HG02588 (cell line): Measurements from ENCODE around the gene DDX43.
"Not testable (repeated sequence)": the region's sequence is repeated elsewhere in the genome, so short reads cannot be mapped to it uniquely, and the experiment has no call there.

ENCODE experiments used
- ATAC-seq: cut with Tn5 transposase; IDR thresholded peaks from one replicate; pipeline ENCODE4 v1.9.1; 2021; ENCODE audit warnings: mild to moderate bottlenecking, moderate library complexity; ENCODE audit not compliant: unreplicated experiment

The DDX43 gene

GRCh38 chr6:73388800-73389512 lies 5.7 kb upstream of the DDX43 start:
- ATAC-seq: peak; percentile 81

GRCh38 chr6:73389854-73390253 lies 4.8 kb upstream of the DDX43 start:
- no peak for ATAC-seq

- ATAC-seq: no peak
Measured at GRCh38 chr6:73391675-73392074, 3.0 kb upstream of the DDX43 start.

- ATAC-seq: not testable (repeated sequence)
Measured at GRCh38 chr6:73392188-73392587, 2.4 kb upstream of the DDX43 start.

- ATAC-seq: no peak
Measured at GRCh38 chr6:73393278-73393677, 1.4 kb upstream of the DDX43 start.

GRCh38 chr6:73395875-73396274 lies 1.2 kb downstream of the DDX43 start:
- ATAC-seq: no peak

GRCh38 chr6:73400656-73401055 lies 6.0 kb downstream of the DDX43 start:
- no peak for ATAC-seq

GRCh38 chr6:73409395-73409794 lies 14.8 kb downstream of the DDX43 start:
- ATAC-seq: no peak

GRCh38 chr6:73413102-73413501 lies 18.5 kb downstream of the DDX43 start:
- ATAC-seq: no peak

- ATAC-seq: no peak
Measured at GRCh38 chr6:73418081-73418741, 23.6 kb downstream of the DDX43 start.

GRCh38 chr6:73421534-73421933 lies 26.9 kb downstream of the DDX43 start:
- ATAC-seq: no peak

- ATAC-seq: no peak
Measured at GRCh38 chr6:73435236-73435635, 40.6 kb downstream of the DDX43 start.

- ATAC-seq: no peak
Measured at GRCh38 chr6:73443555-73443954, 48.9 kb downstream of the DDX43 start.

GRCh38 chr6:73451223-73452106 lies 56.8 kb downstream of the DDX43 start:
- peak; percentile 43 for ATAC-seq

- ATAC-seq: peak; percentile 77
Measured at GRCh38 chr6:73452107-73452461, 57.5 kb downstream of the DDX43 start, which contains the start of gene CGAS. Gene CGAS, minus strand, starts transcription at chr6:73452297. Its CDS starts 116 bp downstream, at chr6:73452181.

- no peak for ATAC-seq
Measured at GRCh38 chr6:73455865-73456629, 61.4 kb downstream of the DDX43 start.

- ATAC-seq: not testable (repeated sequence)
Measured at GRCh38 chr6:73459474-73459873, 64.8 kb downstream of the DDX43 start.

GRCh38 chr6:73460056-73460455 lies 65.4 kb downstream of the DDX43 start:
- no peak for ATAC-seq

GRCh38 chr6:73461537-73462350 lies 67.1 kb downstream of the DDX43 start, which contains the start of gene MTO1:
Gene MTO1, plus strand, starts transcription at chr6:73461737. Its CDS starts 118 bp downstream, at chr6:73461855.
- peak; percentile 97 for ATAC-seq
